GM21576 (cell line): ENCODE measurements around the gene CD40.
"Not testable (repeated sequence)": the region's sequence is repeated elsewhere in the genome, so short reads cannot be mapped to it uniquely, and the experiment has no call there.

Experiments
- ATAC-seq: cut with Tn5 transposase; IDR thresholded peaks from one replicate; pipeline ENCODE4 v1.9.1; 2021; ENCODE audit warnings: mild to moderate bottlenecking, moderate library complexity; ENCODE audit not compliant: unreplicated experiment

The CD40 gene

GRCh38 chr20:46091622-46092535, 26.2 kb upstream of the CD40 start:
- ATAC-seq: not testable (repeated sequence)

GRCh38 chr20:46093531-46093930, 24.6 kb upstream of the CD40 start:
- ATAC-seq: no peak

DNA sequence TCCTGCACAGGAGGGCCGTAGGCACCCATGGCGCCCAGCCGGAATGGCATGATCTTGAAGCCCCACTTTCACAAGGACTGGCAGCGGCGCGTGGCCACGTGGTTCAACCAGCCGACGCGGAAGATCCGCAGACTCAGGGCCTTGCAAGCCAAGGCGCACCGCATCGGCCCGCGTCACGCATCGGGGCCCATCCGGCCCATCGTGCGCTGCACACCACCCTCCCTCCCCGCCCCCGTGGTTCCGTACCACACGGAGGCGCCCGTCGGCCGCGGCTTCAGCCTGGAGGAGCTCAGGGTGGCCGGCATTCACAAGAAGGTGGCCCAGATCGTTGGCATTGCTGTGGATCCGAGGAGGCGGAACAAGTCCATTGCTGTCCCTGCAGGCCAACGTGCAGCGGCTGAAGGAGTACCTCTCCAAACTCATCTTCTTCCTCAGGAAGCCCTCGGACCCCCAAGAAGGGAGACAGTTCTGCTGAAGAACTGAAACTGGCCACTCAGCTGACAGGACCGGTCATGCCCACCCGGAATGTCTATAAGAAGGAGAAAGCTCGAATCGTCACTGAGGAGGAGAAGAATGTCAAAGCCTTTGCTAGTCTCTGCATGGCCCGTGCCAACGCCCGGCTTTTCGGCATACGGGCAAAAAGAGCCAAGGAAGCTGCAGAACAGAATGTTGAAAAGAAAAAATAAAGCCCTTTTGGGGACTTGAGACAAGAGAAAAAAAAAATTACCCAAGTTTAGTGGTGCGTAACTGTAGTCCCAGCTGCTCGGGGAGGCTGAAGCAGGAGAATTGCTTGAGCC, 18.4 kb upstream of the CD40 start:
- no peak for ATAC-seq

- not testable (repeated sequence) for ATAC-seq
These were observed 17.7 kb upstream of the CD40 start for GRCh38 chr20:46100444-46100843.

DNA sequence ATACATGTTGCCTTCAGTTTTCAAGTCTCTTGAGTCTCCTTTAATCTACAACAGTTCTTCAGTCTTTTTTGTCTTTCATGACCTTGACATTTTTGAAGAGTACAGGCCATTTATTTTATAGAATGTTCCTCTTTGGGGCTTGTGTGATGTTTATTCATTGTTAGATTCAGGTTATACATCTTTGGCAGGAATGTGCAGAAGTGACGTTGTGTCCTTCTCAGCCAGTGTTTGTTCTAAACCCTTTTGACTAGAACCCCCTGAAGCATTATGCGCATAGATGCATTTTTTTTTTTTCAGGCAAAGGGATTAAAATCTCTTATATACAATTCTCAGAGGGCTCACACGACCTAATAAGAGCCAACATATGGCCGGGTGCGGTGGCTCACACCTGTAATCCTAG, 17.1 kb upstream of the CD40 start:
- no peak for ATAC-seq

GRCh38 chr20:46101957-46102356, 16.2 kb upstream of the CD40 start:
- ATAC-seq: no peak

DNA sequence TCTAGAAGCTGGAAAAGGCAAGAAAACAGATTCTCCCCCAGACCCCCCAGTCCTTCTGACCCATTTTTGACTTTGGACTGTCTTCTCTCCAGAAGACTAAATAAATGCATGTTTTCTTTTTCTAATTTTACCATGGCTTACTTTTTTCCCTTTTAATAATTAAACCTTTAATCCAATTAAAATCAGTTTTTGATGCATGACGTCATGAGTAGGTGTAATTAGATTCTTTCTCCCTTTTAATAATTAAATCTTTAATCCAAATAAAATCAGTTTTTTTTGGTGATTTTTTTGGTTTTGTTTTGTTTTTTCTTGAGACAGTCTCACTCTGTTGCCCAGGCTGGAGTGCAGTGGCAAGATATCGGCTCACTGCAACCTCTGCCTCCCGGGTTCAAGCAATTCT, 15.2 kb upstream of the CD40 start:
- ATAC-seq: no peak

- ATAC-seq: no peak
These were observed 13.9 kb upstream of the CD40 start for GRCh38 chr20:46104262-46104661.

- no peak for ATAC-seq
These were observed 11.1 kb upstream of the CD40 start for GRCh38 chr20:46107061-46107460.

- peak; percentile 81 for ATAC-seq
These were observed 9.7 kb upstream of the CD40 start for GRCh38 chr20:46108435-46108841.

GRCh38 chr20:46108976-46109375, 9.1 kb upstream of the CD40 start:
- ATAC-seq: no peak

DNA sequence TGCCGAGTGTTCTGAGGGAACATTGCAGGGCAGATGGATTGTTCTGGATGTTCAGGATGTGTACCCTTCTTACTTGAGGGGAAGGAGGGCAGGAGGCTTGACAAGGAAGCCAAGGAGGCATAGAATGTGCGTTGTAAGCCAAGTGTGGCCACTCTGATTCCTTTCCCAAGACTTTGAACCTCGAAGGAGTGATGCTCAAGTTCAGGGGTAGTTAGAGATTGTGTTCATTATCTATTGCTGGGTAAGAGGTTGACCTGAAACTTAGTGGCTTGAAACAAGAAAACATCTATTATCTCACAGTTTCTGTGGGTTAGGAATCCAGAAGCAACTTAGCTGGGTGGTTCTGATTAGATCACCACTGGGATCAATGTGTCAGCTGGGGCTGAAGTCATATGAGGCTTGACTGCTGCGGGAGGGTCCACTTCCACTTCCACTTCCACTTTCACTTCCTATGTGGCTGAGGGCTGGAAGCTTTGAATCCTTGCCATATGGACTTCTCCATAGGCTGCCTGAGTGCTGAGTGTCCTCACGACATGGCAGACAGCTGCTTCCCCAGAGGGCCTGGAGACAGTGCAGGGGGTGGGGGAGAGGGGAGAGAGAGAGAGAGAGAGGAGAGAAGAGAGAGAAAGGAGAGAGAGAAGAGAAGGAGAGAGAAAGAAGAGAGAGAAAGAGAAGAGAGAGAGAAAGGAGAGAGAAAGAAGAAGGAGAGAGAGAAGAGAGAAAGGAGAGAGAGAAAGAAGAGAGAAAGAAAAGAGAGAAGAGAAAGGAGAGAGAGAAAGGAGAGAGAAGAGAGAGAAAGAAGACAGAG, 6.9 kb upstream of the CD40 start:
- ATAC-seq: peak; percentile 44

DNA sequence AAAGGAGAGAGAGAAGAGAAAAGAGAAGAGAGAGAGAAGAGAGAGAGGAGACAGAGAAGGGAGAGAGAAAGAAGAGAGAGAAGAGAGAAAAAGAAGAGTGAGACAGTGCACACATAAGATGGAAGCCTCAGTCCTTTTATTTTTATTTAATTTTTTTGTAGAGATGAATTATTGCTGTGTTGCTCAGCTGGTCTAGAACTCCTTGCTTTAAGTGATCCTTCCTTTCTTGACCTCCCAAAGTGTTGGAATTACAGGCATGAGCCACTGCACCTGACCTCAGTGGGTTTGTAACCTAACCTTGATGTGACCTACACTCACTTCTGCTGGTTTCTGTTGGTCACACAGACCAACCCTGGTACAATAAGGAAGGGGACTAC, 6.3 kb upstream of the CD40 start:
- ATAC-seq: no peak

DNA sequence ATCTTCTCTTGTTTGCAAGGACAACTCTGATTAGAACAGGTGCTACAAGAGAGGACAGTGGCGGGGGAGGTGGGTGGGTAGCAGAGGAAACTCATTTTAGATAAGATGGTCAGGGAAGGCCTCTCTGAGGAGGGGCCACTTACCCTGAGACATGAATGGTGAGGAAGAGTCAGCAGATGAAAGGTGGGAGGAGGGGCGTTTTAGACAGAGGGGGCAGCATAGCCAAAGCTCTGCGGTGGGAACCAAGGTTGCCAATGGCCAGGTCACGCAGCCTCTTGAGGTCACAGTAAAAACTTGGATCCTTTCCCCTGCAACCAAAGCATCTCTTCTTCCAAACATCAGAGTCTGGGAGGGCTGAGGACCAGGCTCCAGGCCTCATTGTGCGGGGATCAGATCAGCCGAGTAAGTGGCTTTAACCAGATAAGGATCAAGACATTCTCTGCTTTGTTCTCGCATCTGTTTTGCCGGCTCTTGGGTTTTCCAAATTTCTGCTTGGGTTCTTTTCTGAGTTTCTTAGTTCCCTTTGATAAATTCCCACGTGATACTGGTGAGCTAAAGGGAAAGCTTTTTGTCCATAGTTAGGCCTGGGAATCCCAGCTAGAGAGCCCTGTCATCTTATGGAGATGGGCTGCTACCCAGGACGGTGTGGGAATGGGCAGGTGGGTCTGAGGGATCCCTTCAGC, 5.5 kb upstream of the CD40 start:
- ATAC-seq: no peak

- ATAC-seq: no peak
These were observed 5.0 kb upstream of the CD40 start for GRCh38 chr20:46113113-46113470.

DNA sequence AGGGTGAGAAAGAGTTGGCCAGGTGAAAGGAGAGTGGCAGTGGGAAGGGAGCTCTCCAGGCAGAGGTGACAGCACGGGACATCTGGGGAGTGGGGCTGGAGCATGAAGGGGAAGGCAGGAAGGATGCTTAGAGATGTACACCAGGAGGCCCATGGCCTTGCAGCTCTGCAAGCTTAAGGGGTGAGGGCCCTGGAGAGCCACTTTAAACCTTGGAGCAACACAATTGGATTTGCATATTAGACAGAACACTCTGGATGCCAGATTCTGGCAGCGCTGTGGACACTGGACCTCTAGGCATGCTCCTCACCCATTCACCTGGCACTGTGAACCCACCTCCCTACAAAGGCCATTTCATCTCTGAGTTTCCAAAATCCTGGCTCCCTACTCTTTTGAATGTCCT, 3.7 kb upstream of the CD40 start:
- no peak for ATAC-seq

DNA sequence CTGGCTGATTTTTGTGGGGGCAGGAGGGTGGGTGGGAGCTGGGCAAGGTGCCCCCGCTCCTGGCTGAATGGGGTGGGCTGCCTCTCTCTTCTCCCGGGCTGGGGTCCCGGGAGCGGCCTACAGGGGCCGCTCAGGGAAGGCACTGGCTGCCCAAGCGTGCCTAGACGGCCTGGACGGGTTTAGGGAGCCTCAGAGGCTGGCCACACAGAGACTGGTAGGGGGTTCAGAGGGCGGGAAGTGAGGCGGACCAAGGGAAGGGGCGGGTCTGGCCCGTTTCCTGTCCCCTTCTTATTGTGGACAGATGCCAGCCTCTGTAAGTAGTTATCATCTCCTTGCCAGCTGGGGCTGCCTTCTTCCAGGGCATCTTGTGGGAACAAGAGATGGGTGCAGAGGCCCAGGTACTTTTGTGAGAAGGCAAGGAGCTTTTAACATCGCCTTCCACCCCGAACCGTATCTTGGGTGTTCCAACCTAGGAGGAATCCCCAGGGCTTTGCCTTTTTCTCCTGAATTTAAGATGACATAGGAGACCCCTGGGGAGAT, 437 bp downstream of the CD40 start:
- ATAC-seq: no peak

- ATAC-seq: peak; percentile 37
These were observed 973 bp downstream of the CD40 start for GRCh38 chr20:46119028-46119546.

- ATAC-seq: no peak
These were observed 1.4 kb downstream of the CD40 start for GRCh38 chr20:46119547-46119946.

DNA sequence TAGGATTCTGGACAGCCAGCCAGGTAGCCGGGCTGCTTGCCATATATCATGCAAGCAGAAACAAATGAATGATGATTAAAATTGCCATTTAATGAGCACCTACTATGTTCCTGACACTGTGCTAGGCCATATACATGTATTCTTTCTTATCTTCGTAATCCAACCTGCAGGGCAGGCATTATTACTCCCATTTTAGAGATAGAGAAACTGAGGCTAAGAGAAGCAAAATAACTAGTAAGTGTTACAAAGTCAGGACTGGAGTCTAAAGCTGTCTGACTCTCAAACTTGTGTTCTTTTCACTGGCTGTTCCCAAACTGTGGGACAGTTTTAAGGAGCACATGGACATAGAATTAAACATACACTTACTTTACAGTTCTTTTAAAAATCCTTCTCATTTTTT, 2.0 kb downstream of the CD40 start:
- no peak for ATAC-seq
